ENCODE results near the gene OSBPL9.

GRCh38 chr1:51724797-51725196 is 107.9 kb downstream of the OSBPL9 start:
- TF ChIP-seq CTCF (IDR thresholded peaks at IDR 0.05 in 4 of 5, conservative IDR thresholded peaks at IDR 0.05 in 1 of 5) (no peak), POLR2A (IDR thresholded peaks at IDR 0.05) (no peak)
